Smooth muscle cell (in vitro differentiated cells): ENCODE data around the gene VTI1A. TPM values are rescaled to one million over a fixed set of nuclear protein-coding genes. Genes with fewer than 3 reads are reported as not detected.
A peak's percentile ranks its signal among the peaks of the same experiment; 100 is the strongest.

Experiments used
- DNase-seq: peaks from one replicate; lab custom pipeline; 2025; ENCODE audit not compliant: unreplicated experiment; lab: John Stamatoyannopoulos, UW
- H2AFZ ChIP-seq: fragments of 200-600 bp; sonication (generic); 2 replicates; pipeline ENCODE4 v1.6.0; 2016; ENCODE audit warnings: antibody characterized with exemption, low read depth, mild to moderate bottlenecking
- H3F3A ChIP-seq: fragments of 200-600 bp; sonication (generic); 2 replicates; pipeline ENCODE4 v1.6.0; 2017; ENCODE audit warnings: antibody characterized with exemption, low read depth
- H3K27ac ChIP-seq: fragments of 200-600 bp; sonication (generic); 2 replicates; pipeline ENCODE4 v1.5.1; 2016; ENCODE audit warnings: low read depth, mild to moderate bottlenecking
- H3K27me3 ChIP-seq: fragments of 200-600 bp; sonication (generic); 2 replicates; pipeline ENCODE4 v1.6.1; 2016; ENCODE audit warnings: low read depth, mild to moderate bottlenecking
- H3K36me3 ChIP-seq: fragments of 200-600 bp; sonication (generic); 2 replicates; pipeline ENCODE4 v1.5.1; 2016; ENCODE audit warnings: low read depth
- H3K4me1 ChIP-seq: fragments of 200-600 bp; sonication (generic); 2 replicates; pipeline ENCODE4 v1.5.1; 2016; ENCODE audit warnings: low read depth
- H3K4me2 ChIP-seq: fragments of 200-600 bp; sonication (generic); 2 replicates; pipeline ENCODE4 v1.6.0; 2016; ENCODE audit warnings: mild to moderate bottlenecking
- H3K4me3 ChIP-seq: fragments of 200-600 bp; sonication (generic); 2 replicates; pipeline ENCODE4 v1.5.1; 2016; ENCODE audit warnings: mild to moderate bottlenecking
- H3K79me2 ChIP-seq: fragments of 200-600 bp; sonication (generic); 2 replicates; pipeline ENCODE4 v1.6.0; 2016; ENCODE audit warnings: low read depth, mild to moderate bottlenecking
- H3K9ac ChIP-seq: fragments of 200-600 bp; sonication (generic); 2 replicates; pipeline ENCODE4 v1.6.0; 2016; ENCODE audit warnings: low read depth
- H3K9me3 ChIP-seq: fragments of 200-600 bp; sonication (generic); replicated peaks from 2 replicates; pipeline ENCODE4 v1.5.1; 2016; ENCODE audit warnings: low read depth
- H4K20me1 ChIP-seq: fragments of 200-600 bp; sonication (generic); 2 replicates; pipeline ENCODE4 v1.6.0; 2016; ENCODE audit warnings: low read depth
- CTCF ChIP-seq: fragments of 200-600 bp; sonication (generic); IDR thresholded peaks from 2 replicates; pipeline ENCODE4 v1.5.1; 2017; ENCODE audit warnings: borderline replicate concordance, mild to moderate bottlenecking, antibody characterized with exemption; ENCODE audit not compliant: insufficient read depth, poor library complexity, severe bottlenecking
- WGBS: methylation state at CpG from one replicate; pipeline ENCODE4 v1.1.7; 2016; ENCODE audit warnings: low lambda C conversion rate; 5-methylcytosine and 5-hydroxymethylcytosine counted together
- polyA plus RNA-seq: library from polyadenylated mRNA; unstranded; fragments of >200 nt; fragmentation: Nextera tagmentation; extraction: Ambion mirVana; gene quantifications from 2 replicates; pipeline ENCODE4 v1.2.1, GENCODE V29; 2016
- total RNA-seq: library from RNA; depleted of rRNA; stranded (reverse); fragments of >200 nt; gene quantifications from 2 replicates; pipeline ENCODE4 v1.2.3, GENCODE V29; 2014

The VTI1A gene
- total and polyA plus RNA-seq, 2 experiments from 2014 or later: 14.0 to 21.8 TPM

- 8% methylated on average over 20 of the region's 20 CpGs for WGBS
- no peaks in the 10 kb centered on the region for H3K9me3 ChIP-seq
- peaks cover 53% of the 10 kb centered on the region for H3K79me2 ChIP-seq
- no peaks in the 10 kb centered on the region for H4K20me1 ChIP-seq
- peak overlapping the region; percentile 98 for H3K4me2 ChIP-seq
- H3K27me3 ChIP-seq: no peaks in the 10 kb centered on the region
- no peaks in the 10 kb centered on the region for H3K36me3 ChIP-seq
- H3K4me1 ChIP-seq: peaks cover 13% of the 10 kb centered on the region
- no peaks in the 10 kb centered on the region for H3F3A ChIP-seq
- H3K9ac ChIP-seq: peak overlapping the region; percentile 98
- H2AFZ ChIP-seq: peak overlapping the region; percentile 99
- H3K4me3 ChIP-seq: peak overlapping the region; percentile 97
- peak overlapping the region; percentile 91 for H3K27ac ChIP-seq
- no peak for TF ChIP-seq CTCF
- no peak for DNase-seq
Observed at GRCh38 chr10:112446055-112446854, 760 bp upstream of the VTI1A start.

GRCh38 chr10:112447620-112447928 lies 559 bp downstream of the VTI1A start:
- H3K36me3 ChIP-seq: no peaks in the 10 kb centered on the region
- TF ChIP-seq CTCF: no peak
- 5% methylated on average over 10 of the region's 10 CpGs for WGBS
- peak overlapping the region; percentile 97 for H3K4me3 ChIP-seq
- H3K9me3 ChIP-seq: no peaks in the 10 kb centered on the region
- H4K20me1 ChIP-seq: no peaks in the 10 kb centered on the region
- H3K9ac ChIP-seq: peak overlapping the region; percentile 98
- peak overlapping the region; percentile 99 for H2AFZ ChIP-seq
- no peaks in the 10 kb centered on the region for H3K27me3 ChIP-seq
- peaks cover 13% of the 10 kb centered on the region for H3K4me1 ChIP-seq
- peak overlapping the region; percentile 98 for H3K4me2 ChIP-seq
- H3F3A ChIP-seq: no peaks in the 10 kb centered on the region
- peak overlapping the region; percentile 91 for H3K27ac ChIP-seq
- no peak for DNase-seq
- H3K79me2 ChIP-seq: peaks cover 57% of the 10 kb centered on the region

GRCh38 chr10:112448888-112449287 lies 1.9 kb downstream of the VTI1A start:
- Histone ChIP-seq H3K9ac (no peak overlapping the region), H3K27ac (no peak overlapping the region), H3K36me3 (no peaks in the 10 kb centered on the region), H3K79me2 (peaks cover 57% of the 10 kb centered on the region), H3K4me1 (peaks cover 13% of the 10 kb centered on the region), H4K20me1 (no peaks in the 10 kb centered on the region), H3K4me3 (no peak overlapping the region), H3K4me2 (no peak overlapping the region), H3K27me3 (no peaks in the 10 kb centered on the region), H3F3A (no peaks in the 10 kb centered on the region), H2AFZ (no peak overlapping the region), H3K9me3 (no peaks in the 10 kb centered on the region)
- no peak for TF ChIP-seq CTCF
- DNase-seq: no peak
- 97% methylated on average over 4 of the region's 4 CpGs for WGBS
